Right lung (tissue), 5 donors: ENCODE measurements around the gene FUOM. TPM values are rescaled to one million over a fixed set of nuclear protein-coding genes. Genes with fewer than 3 reads are reported as not detected.
"Not testable (repeated sequence)": the region's sequence is repeated elsewhere in the genome, so short reads cannot be mapped to it uniquely, and the experiment has no call there.

Experiments
- DNase-seq, 2 donors: peaks; one replicate each; pipeline ENCODE4 v3.0.0-alpha.2; 2013
- polyA plus RNA-seq, 5 donors: library from polyadenylated mRNA; unstranded; fragments of 120-200 nt; gene quantifications; one replicate each; pipeline versions ENCODE4 v1.2.1 to v1.2.3, GENCODE V29; 2013; ENCODE audit warnings: inconsistent platforms in 1 of 5, low replicate concordance in 1 of 5; ENCODE audit not compliant: insufficient read length in 5 of 5, insufficient read depth in 1 of 5

Gene FUOM
- polyA plus RNA-seq, 5 donors = 6.7 to 13.9 (median 8.1) TPM

DNA sequence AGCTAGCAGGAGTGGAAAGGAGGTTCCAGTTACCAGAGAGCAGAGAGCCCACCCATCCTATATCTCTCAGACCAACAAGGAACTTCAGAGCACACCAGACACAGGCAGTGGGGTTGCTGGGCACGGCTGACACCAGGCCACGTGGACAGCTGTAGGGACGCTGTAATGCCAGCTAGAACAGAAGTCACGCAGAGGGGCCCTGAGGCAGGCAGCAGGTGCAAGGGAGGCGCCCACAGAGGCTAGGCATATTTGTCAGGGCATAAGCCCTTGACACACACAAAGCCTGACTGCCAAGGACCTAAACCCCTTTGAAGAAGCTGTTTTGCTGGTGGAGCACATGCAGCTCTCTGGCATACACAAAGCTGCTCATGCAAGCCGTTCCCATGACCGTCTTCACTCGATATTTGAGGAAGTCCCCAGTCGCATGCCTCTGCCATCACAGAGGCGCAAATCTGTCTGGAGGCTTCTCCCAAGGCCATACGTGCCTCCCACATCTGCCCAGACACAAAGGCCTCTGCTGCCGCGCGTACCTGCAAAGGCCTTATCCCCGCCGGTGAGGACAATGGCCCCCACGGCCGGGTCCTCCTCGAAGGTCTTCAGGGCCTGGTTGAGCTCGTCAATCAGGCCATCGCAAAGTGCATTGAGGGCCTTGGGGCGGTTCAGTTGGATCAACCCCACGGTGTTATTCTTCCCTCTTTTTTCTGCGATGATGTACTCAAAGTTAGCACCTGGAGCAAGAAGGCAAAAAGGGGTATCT, 12.4 kb upstream of the FUOM start:
- DNase-seq = no peak

DNA sequence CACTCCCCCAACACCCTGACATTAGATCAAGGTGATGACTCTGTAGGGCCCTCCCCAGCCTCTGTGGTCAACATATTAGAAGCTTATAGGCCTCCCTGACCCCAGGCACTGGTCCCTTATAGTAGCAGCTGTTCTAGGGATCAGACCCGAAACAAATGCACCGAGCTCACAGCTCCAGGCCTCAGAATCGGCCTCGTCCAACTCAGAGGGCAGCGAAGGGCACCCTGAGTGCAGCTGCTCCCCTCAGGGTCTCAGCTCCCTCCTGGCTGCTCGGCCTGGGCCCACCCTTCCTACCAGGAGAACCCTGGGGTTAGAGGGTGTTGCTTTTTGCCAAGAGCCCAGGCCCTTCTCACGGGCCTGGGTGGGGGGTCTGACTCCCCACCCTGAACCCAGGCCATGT, 10.3 kb upstream of the FUOM start:
- no peak for DNase-seq

DNA sequence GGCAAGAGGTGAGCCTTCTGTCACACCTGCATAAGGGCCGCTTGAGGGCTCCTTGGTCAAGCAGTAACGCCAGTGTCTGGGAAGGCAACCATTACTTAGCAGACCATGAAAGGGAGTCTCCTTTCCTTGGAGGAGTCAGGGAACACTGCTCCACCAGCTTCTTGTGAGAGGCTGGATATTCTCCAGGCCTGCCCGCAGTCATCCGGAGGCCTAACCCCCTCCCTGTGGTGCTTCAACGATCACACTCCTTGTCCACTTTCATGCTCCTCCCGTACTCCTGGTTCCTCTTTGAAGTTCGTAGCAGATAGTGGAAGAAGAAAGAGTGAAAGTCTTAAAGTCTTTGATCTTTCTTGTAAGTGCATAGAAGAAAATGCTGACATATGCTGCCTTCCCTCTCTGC, 9.6 kb upstream of the FUOM start:
- DNase-seq = not testable (repeated sequence)

DNA sequence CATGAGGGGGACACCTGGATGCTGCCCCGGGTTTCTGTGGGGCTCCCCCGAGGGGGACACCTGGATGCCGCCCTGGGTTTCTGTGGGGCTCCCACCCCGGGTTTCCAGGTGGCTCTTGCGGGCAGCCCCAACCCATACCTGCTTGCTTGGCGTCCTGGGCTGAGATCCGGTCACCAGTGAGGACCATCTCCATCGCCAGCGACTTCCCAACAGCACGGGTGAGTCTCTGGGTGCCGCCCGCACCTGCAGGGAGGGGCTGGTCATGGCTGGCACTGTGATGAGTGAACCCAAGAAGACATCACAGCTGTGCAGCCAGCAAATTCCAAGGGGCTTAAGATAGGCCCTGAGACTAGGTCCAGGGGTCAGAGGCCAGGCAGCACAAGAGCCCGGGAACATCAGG, 8.9 kb upstream of the FUOM start:
- DNase-seq = no peak

DNA sequence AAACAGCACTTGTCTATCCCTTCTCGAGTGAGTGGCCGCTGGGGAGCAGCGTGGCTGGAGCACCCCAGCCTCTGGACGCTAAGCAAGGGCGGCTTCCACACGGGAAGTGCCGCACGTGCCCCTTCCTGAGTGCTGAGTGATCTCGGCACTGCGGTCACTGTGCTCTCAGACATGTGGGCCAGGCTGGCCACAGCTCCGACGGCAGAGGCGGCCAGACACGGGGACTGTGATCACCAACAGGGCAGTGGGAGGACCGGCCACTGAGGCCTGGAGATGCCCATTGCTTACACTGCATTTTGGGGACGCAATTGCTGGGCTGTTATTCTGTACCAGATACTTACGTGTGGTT, 8.3 kb upstream of the FUOM start:
- DNase-seq = no peak

DNA sequence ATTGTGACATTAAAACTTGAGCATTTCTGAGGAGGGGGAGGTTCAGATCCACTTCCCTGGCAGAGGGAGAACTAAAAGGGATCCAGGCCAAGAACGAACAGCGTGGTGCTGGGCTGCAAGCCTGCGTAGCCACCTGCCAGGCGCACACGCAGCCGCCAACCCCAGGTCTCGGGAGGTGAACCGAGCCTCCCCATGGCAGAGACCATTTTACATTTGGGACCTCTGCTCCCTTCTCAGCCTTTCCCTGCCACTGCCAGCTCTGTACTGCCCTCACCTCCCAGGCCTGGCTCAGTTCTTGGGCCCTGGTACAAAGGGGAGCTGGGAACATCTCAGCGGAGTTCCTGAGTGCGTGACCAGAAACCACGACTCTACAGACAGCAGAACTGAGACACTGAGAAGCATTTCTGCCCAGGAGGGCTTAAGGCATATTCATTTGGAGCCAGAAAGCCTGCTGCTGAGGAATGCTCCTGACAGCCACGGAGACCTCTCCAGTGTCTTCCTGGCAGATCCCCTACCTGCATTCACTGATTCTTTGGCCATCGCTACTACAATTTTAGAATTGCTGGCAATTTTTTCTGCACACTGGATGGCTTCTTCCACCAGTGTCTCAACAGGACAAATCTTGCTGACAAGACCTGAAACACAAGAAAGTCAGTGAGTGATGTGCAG, 7.8 kb upstream of the FUOM start:
- no peak for DNase-seq

DNA sequence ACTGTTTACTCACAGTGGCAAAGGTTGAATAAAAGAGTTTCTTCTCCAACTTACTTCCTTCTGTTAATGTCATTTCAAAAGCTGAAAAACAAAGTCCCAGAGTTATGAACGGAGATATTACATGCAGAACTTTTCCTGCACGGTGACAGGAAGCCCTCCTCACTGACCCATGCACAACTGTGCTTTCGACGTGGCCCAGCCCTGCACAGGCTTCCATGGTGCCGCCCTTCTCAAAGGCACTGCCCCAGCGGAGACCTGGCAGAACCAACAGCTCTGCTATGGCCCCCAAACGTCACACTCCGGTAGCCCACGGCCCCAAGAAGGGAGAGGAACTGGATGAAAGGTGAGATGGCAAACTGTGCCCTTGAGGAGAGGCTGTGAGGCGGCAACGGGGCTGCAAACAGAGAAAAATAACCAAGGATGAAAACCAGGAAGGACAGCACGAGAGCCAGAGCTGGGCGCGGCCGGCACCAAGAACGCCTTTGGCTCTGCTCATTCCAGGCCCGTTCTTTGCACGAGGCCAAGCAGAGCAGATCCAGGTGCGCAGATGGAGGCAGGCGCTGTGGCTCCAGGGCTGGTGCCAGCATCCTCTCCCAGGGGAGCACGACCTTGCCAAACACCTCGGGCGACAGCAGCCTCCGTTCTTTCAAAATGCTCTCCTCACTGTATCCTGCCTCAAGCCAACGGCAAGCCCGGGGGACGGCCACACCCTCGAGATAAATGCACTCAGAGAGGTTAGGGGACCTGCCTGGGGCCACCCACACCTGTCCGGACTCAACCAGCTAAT, 7.0 kb upstream of the FUOM start:
- DNase-seq = no peak

DNA sequence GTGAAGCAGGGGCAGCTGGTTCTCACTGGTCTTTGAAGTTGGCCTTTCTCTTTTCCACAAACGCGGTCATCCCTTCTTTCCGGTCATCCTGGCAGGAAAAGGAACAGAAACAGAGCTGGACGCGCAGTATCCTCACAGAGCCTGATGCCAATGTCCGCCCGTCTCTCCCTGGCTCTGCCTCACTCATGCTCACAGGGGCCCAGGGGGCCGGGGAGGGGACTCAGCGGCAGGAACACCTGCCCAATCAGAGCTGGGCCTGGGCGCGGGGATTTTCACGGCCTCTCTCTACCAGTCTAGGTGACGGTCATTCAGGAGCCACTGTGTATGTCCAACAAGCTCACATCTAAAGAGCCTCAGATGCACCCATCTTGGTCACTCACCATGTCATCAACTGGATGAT, 5.0 kb upstream of the FUOM start:
- DNase-seq = no peak

DNA sequence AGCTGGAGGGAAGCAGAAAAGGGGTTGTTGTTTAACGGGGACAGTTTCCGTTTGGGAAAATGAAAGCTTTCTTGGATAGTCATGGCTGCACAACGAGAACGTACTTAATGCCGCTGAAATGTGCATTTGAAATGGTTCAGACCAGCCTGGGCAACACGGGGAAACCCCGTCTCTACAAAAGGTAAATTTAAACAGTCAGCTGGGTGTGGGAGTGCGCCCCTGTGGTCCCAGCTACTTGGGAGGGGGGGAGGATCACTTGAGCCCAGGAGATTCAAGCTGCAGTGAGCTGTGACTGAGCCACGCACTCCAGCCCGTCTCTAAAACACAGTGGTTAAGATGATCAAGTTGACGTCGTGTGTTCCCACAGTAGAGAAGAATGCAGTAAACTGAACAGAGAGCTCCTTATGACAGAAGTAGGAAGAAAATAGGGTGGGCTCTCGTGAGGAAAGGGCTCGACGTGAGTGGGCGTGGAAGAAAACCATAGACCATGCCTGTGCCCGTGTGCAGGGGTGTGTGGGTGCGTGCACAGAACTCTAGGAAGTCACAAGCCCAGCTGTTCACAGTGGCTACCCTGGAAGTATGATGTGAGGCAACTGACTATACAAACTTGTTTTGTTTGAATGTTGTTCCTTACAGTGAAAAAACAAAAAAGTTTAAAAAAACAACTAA, 4.1 kb upstream of the FUOM start:
- no peak for DNase-seq

DNA sequence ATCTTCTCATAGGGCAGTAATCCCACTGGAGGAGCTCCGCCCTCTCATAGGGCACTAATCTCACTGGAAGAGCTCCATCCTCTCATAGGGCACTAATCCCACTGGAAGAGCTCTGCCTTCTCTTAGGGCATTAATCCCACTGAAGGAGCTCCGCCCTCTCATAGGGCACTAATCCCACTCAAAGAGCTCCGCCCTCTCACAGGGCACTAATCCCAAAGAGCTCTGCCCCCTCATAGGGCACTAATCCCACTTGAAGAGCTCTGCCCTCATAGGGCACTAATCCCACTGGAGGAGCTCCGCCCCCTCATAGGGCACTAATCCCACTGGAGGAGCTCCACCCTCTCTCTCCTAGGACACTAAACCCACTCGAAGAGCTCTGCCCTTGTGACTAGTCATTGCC, 3.4 kb upstream of the FUOM start:
- no peak for DNase-seq

DNA sequence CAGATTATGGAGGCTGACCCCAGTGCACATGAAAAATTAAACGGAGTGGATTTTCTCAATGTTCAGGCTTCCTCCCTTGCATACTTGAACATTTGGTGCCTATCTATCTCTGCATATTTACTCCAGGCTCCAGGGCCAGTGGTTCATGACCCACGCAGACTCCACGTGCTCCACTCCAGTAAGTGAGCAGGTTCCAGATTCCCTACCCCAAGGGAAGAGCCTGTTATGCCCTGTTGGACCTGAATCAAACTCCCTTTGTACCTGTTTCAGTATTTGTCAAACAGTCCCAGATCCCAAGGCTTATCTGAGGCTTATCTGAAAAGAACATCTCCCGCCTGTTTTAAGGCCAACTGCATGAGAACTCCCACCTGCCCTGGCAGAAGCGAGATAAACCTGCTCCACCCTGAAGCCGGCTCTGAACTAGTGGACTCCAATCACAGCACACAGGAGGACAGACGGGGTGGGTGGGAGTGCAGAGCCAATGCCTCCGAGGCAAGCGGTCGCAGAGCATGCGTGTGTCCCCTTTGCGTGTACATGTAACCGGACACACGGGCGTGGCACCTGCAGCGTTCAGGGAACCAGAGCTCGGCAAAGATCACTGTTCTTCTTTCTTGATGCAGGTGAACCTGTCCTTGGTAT, 2.3 kb upstream of the FUOM start:
- DNase-seq = no peak

DNA sequence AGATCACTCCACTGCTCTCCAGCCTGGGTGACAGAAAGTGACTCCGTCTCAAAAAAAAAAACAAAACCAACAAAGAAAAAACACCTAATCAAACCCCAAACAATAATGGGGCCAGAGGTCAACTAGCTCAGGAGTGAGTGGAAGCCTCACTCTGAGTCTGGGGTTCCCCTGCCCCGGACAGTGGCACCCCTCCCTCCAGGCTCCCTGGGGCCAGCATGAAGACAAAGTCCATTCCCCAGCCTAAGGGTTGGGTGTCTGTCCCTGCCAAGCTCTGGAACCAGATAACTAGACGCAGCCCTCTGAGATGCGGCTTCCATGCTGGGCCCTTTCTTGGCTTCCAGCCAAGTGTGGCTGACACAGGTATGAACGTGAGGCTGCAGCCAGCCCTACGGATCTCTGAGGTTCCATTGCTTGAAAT, 1.7 kb upstream of the FUOM start:
- DNase-seq = no peak

DNA sequence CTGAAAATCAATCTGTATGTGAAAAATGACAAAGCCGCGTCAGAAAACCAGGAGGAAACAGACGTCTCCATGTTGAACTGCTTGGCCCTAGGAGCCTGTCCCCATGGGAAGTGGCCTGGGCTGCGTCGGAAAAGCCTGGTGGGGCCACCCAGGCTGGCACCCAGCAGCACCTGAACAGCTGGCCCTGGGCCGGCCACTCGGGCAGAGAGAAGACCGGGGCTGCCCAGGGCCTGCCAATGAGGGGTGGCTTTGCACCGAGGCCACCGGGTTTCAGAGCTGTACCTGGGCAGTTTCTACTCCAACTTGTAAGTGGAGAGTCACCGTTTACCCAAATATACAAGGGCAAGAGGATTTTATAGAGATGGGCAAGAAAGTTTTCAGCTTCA, 1.1 kb upstream of the FUOM start:
- DNase-seq = no peak

DNA sequence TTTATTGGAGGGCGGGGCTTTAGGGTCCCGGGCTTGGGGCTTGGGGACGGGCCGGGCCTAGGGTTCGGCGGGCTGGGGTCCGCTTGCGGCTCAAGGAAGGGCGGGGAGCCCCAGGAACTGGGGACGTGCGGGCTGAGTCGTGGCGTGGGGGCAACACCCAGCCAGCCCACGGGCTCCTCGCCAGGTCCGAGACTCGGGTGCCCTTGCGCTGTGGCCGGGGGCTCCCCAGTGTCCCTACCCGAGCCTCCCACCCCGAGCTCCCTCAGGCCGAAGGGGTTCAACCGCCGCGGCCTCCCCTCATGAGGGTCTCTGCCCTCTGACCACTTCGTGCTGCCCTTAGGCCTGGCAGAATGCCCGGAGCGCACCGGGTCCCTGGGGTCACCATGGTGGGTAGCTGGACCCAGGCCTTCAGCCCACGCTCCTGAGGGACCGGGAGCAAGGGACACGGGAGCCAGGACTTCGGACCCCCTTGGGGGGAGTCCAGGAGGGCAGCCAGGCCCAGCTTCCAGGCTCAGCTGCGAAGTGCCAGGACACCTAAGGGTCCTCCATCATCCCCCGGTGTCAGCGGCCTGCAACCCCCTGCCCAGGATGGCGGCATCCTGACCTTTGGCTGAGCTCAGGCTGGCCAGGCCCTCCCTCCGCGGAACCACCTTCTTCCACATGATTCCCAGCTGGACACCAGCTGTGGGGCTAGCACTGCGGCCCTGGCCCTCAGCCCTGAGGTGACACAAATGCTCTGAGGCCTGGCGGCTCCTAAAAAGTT, 524 bp upstream of the FUOM start:
- DNase-seq = no peak

DNA sequence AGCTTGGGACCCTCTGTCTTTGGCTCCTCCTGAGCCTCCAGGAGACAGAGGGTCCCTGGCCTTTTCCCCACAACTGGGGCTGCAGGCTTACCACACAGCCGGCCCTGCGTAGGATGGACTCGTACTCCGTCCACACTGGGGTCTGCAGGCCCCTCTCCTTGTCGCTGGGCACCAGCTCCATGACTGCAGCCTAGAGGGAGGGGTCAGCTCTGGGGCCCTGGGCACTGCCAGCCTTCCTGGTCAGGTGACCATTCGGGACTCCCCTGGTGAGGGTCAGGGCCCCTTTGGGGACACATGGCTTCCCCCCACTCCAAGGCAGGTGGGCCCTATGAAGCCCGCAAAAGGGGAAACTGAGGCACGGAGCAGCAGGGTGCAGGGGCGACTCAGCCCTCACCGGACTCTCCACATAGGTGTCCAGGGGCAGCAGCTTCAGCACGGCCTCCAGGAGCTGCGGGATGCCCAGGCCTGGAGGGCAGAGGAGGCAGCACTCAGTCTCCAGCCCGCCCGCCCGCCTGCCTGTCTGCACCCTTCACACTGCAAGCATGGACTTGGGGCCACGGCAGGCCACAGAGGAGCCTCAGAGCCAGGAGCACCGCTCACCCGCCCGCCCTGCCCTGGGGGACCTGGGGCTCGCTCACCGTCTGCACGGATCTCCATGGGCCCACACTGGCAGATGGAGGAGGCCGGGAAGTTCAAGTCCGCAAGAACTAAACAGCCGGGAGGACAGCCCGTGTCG, 1.1 kb downstream of the FUOM start:
- DNase-seq = no peak

DNA sequence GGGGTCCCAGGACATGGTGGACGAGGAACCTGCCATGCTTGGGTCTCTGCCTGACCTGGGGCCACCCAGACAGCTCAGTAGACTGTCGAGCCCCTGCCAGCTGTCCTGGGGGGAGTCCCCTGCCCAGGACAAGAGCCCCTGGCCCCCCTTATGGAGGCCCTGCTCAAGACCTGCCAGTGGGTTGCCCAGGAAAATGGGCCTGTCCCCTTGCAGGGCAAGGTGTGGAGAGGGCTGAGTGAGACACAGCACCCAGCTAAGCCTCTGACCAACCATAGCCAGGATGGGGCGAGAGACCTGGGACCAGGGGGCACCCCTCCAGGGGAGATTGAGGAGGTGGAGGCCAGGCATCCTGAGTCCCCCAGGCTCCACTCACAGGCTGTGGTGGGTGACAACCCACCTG, 1.8 kb downstream of the FUOM start:
- no peak for DNase-seq

DNA sequence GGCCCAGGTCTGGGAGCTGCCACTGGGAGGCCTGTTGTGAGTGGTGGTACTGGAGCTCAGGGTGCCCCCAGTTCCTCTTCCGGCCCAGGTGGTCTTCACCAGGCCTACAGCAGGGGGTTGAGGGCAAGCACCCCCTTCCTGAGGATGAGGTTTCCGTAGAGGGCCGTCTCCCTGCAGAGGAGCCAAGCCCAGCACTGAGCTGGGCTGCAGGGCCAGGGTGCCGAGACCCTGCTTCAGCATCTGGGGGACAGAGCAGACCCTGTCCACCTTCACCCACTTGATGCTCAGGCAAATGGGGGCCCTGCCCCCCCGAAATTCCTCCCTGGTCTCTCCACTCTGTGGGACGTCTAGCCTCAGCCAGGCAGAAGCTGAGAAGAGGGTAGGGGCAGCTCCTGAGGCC, 2.6 kb downstream of the FUOM start:
- no peak for DNase-seq

DNA sequence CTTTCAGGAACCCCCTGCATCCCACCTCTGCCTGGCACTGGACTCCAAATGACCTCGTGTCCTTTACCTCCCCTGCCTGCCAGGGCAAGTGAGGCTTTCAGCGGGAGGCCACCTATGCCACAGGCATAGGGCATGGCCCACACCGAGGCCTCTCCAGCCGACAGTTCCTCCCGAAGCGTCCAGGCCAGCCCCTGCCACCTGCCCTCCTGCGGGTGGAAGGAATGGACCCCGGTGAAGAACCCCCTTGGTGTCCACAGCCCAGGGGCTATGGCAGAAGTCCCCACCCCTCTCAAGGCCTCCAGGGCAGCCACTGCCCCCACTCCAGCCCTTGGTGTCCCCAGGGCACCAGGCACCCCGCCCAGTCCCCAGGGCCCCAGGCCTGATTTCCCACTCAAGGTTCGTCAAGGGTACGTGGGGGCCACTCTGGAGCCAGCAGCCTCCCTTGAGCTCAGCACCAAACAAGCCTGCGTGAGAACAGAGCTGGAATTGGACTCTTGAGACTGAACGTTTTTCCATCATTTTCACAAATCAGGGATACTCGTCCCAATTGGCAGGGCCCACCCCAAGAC, 3.1 kb downstream of the FUOM start:
- no peak for DNase-seq

DNA sequence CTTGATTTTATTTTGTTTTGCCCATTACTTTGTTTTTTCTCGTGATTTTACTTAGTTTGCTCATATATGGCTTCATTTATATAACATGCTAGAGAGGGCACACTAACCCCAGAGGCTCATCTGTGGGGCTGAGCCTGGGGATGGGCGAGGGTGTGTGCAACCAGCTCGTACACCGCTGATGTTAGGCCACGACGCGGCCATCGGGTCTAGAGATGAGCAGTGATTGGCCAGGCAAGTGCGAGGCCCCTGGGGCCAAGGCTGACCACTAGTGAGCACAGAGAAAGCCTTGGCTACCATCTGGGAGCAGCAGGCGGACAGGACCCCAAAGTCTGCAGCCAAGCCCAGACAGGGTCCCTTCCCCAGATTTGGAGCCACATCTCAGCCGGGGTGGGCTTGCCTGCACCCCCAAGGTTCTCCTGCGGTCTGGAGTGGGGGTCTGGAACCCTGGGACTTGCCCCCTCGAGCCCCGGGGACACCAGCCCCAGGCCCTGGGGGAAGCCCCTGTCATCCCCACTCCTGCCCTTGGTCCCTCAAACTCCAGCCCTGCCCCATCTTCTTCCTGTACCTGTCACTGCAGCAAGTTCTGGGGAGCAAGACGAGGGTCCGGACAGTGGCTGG, 3.7 kb downstream of the FUOM start:
- DNase-seq = no peak
